ENCODE measurements around the gene CCDC81.
"Not testable (repeated sequence)": the region's sequence is repeated elsewhere in the genome, so short reads cannot be mapped to it uniquely, and the experiment has no call there.

CCDC81 gene
- 0.24 to 1.0 reads per million in 2 donors for total RNA-seq

GRCh38 chr11:86374586-86374985 lies at the start of gene CCDC81:
Gene CCDC81, plus strand, starts transcription at chr11:86374887. Its CDS starts 277 bp downstream, at chr11:86375164.
- no peak for DNase-seq

- no peak for DNase-seq
These were observed 39.4 kb upstream of the CCDC81 start for GRCh38 chr11:86335131-86335767.

DNA sequence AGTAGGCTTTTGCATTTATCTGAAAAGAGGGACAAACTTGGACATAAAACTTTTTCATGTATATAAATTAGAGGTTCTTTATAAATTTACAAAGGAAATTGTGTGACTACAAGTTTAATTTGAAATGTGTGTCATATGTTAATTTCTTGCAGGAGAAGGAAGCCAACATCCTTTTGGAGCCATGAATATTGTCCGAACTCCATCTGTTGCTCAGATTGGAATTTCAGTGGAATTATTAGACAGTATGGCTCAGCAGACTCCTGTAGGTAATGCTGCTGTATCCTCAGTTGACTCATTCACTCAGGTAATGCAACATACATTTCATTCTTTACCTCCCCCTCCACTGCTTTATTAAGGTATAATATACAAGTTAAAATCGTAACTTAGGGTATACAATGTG lies 37.5 kb upstream of the CCDC81 start:
- DNase-seq: no peak

GRCh38 chr11:86341382-86341781 lies 33.3 kb upstream of the CCDC81 start:
- DNase-seq: no peak

DNA sequence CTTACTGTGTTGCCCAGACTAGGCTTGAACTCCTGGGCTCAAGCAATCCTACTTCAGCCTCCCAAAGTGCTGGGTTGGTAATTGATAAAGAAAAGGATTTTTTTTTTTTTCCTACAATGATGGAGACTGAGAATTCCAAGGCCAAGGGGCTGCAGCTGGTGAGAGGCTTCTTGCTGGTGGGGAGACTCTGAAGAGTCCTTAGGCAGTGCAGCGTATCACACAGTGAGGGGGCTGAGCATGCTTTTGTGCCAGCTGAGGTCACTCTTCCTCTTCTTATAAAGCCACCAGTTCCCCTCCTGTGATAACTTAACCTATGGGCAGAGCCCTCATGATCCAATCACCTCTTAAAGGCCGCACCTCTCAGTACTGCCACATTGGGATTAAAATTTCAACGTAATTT lies 28.2 kb upstream of the CCDC81 start:
- DNase-seq: no peak

DNA sequence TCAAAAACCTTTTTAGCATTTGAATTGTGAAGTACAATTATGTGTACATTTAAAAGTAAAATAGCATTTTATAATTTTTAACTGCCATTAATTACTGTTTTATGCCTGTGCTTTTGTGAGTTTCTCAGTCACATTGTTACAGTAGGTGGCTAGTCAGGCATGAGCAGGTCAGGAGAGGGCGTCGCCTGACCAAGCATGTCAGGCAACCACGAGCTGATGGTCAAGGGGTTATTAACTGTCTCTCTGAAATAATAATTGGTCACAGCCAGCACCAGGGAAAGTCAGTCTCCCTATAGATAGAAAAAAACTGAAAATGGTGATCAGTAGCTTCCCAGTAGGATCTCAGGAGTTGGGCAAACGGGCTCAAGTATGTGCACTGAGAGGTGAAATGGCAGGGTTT lies 19.4 kb upstream of the CCDC81 start:
- DNase-seq: no peak

DNA sequence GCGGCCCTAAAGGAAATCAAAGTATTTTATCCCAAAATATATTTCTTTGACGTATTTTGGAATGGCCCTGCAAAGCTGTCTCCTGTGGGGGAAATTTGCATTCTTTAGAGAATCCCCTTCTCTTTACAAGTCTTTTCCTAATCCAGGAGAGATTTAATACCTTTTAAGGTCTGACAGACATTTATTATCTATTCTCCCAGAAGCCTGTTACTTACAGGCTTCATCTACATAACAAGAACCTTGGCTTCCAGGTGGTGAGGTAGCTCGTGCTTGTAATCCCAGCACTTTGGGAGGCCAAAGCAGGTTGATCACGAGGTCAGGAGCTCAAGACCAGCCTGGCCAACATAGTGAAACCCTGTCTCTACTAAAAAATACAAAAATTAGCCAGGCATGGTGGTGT lies 17.3 kb upstream of the CCDC81 start:
- DNase-seq: not testable (repeated sequence)

GRCh38 chr11:86358720-86359119 lies 16.0 kb upstream of the CCDC81 start:
- DNase-seq: no peak

DNA sequence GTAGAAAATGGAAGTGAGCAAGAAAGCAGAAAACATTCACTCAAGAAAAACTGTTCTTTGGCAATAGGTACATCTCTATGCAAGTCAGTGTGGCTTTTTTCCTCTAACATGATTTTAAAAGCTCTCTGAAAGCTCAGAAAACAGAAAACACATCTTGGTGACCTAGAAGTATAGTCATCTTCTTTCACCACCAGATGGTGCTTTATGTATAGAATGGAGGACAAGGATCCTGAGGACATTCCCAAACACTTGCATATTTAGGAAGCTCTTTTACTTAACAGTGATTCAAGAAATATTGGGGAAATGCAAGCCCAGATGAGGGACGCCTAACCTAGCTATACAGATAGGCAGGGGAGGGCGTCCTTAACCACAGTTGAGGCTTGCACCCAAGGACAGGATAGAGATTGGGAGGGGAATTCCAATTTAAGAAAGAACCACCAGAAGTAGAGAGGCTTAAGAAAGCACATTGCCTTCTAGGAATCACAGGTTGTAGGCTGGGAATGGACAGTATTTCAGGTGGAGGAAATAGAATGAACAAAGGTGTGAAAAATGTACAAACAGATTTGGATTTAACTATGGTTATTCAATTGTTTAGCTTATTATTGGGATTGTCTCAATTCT lies 13.8 kb upstream of the CCDC81 start:
- DNase-seq: no peak

GRCh38 chr11:86363424-86363823 lies 11.3 kb upstream of the CCDC81 start:
- no peak for DNase-seq

GRCh38 chr11:86365546-86365945 lies 9.1 kb upstream of the CCDC81 start:
- DNase-seq: no peak

DNA sequence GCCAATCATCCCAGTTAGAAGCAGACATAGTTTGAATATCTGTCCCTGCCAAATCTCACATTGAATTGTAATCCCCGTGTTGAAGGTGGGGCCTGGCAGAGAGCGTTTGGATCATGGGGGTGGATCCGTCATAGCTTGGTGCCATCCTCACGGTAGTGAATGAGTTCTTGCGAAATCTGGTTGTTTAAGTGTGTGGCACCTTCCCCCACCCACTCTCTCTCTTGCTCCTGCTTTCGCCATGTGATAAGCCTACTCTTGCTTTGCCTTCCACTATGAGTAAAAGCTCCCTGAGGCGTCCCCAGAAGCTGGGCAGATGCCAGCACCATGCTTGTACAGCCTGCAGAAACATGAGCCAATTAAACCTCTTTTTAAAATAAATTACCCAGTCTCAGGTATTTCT lies 5.0 kb upstream of the CCDC81 start:
- no peak for DNase-seq

DNA sequence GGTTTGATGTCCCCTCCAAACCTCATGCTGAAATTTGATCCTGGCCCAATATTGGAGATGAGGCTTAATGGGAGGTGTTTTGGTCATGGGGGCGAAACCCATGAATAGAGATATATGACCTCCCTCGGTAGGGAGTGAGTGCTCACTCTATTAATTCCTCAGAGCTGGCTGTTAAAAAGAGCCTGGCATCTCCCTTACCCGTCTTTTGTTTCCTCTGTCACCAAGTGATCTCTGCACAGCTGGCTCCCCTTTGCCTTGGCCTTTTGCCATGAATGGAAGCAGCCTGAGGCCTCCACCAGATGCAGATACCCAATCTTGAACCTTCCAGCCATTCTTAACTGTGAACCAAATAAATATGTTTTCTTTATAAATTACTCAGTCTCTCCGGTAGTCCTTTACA lies 4.5 kb upstream of the CCDC81 start:
- DNase-seq: no peak

DNA sequence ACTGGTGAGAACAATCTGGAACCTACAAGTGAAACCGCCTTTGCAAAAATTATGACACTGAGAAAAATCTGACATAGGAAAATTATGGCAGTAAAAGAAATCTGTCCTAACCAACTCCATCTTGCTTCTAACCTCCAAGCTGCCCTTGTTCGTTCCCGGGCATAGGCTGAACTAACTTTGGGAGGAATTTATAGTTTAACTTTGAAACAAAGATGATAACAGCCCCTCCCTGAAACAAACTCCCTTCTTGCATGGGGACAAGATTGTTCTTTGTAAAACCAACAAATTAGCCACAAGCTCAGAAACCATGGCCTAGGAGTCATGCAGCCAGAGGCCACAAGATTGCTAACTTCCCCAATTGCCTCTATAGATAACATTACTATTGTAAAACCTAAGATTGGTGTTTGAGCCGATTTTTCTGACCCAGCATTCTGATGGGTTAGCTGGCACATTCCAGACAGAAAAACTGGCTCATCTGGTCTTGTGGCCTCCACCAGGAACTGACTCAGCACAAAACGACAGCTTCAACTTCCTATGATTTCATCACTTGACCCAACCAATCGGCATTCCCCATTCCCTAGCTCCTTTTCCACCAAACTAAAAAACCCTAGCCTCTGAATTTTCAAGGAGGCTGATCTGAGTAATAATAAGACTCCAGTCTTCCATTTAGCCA lies 3.6 kb upstream of the CCDC81 start:
- no peak for DNase-seq

GRCh38 chr11:86372041-86372440 lies 2.6 kb upstream of the CCDC81 start:
- no peak for DNase-seq

GRCh38 chr11:86372586-86372985 lies 2.1 kb upstream of the CCDC81 start:
- no peak for DNase-seq

- no peak for DNase-seq
These were observed 618 bp upstream of the CCDC81 start for GRCh38 chr11:86374069-86374468.

DNA sequence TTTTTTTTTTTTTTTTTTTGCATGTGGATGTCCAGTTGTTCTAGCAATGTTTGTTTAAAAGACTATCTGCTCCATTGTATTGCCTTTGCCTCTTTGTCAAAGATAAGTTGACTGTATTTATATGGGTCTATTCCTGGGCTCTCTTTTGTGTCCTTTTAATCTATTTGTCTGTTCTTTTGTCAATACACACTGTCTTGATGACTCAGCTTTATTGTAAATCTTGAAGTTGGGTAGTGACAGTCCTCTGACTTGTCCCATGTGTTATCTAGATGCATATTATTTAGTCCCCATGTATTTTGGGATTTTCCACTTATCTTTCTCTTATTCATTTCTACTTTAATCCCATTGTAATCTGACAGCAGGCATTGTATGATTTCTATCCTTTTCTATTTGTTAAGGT lies 3.3 kb downstream of the CCDC81 start:
- no peak for DNase-seq

- no peak for DNase-seq
These were observed 5.8 kb downstream of the CCDC81 start for GRCh38 chr11:86380295-86381059.

GRCh38 chr11:86383041-86383955 lies 8.6 kb downstream of the CCDC81 start:
- no peak for DNase-seq

DNA sequence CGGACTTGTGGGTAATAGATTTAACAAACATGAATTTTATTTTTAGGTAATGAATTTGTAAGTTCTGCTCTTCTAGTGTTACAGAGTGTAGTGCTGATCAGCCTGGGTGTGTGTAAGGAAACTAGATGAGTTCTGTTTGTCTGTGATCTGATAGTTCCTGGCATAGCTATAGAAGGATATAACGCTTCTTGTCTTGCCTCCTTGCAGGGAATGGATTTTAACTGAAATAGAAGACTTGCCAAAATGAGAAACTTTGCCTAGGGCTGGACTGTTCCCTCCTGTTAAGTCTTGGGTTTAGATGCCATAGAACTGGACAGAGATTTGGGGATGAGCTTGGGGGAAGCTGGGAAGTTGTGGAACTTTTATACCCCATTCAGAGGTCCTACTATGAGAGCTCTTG lies 11.6 kb downstream of the CCDC81 start:
- DNase-seq: no peak

- DNase-seq: no peak
These were observed 12.1 kb downstream of the CCDC81 start for GRCh38 chr11:86386746-86387145.

Measured in T-helper 9 cell (primary cell).